Activated CD4-positive, CD25-positive, alpha-beta regulatory T cell treated with anti-CD3 and anti-CD28 coated beads, Interleukin-2, amount 50 U/mL, for 72 hours (primary cell): ENCODE results near the gene MPC1.
"Not testable (repeated sequence)": the region's sequence is repeated elsewhere in the genome, so short reads cannot be mapped to it uniquely, and the experiment has no call there.

Experiments
- DNase-seq: peaks from one replicate; pipeline ENCODE4 v3.0.0; 2021

Gene MPC1

DNA sequence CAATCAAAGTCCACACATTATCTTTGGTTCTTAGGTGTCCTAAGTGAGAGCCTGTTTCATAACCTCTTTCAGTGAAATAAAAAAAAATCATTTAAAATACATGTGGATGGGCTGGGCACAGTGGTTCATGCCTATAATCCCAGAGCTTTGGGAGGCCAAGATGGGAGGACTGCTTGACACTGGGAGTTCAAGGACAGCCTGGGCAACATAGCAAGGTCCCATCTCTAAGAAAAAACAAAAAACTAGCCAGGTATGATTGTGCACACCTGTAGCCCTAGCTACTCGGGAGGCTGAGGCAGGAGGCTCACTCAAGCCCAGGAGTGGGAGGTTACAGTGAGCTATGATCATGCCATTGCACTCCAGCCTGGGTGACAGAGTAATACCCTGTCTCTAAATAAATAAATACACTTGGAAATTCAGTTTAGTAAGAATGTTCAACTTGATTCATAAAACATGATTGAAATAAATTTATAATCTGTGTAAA lies 3.6 kb downstream of the MPC1 start:
- no peak for DNase-seq

DNA sequence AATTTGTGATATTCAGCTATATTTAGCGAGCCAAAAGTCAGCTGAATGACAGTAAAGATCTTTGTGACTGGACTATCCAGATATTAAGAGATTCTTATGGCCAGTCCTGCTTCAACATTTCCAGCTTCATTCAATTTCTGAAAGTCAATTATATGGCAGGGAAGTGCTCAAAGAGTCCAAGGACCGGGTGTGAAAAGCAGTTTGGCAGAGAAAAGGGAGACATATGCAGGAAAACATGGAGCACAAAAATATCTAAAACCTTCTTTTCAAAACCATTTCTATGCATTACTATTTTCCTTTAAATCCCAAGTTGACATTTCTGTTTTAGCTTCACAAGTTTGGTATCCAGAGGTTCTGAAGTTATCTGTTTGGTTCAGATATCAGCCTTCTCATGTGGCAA lies 5.0 kb downstream of the MPC1 start:
- DNase-seq = no peak

DNA sequence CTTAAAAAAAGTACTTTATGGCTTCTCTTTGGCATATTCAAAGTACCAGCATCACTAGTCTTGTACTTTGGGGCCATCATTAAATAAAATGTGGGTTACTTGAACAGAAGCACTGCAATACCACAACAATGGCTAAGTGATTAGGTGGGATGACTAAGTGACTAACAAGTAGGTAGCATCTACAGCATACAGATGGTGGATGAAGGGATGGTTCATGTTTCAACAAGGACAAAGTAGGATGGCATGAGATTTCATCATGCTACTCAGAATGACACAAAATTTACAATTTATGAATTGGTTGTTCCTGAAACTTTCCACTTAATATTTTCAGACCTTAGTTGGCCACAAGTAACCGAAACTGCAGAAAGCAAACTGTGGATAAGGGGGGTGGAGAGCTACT lies 7.7 kb downstream of the MPC1 start:
- no peak for DNase-seq

DNA sequence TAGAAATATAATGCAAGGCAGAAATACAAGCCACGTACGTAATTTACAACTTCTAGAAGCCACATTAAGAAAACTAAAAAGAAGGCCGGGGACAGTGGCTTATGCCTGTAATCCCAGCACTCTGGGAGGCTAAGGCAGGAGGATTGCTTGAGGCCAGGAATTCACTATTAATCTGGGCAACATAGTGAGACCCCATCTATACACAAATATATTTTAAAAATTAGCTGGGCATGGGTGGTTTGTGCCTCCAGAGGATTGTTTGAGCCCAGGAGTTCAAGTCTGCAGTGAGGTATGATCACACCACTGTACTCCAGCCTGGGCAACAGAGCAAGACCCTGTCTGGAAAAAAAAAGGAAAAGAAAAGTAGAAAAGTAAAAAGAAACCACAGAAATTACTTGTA lies 12.3 kb downstream of the MPC1 start:
- DNase-seq = no peak

DNA sequence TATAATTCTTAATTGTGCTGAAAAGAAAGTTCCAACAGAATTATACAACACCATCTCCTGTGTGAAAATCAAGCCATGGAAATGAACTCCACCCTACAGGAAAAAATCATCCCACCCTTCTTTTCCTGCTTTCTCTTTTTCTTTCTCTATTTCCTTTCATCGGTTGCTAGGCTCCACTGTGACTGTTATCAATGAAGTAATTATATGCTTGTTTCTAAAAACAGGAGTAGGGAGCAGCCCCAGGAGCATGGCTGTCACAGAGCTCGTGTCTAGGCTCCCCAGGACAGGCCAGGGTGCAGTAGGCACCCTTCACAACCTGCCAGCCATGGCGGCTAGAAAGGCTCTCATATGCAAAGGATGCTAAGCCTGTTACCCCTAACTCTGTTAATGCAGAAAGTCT lies 13.0 kb downstream of the MPC1 start:
- DNase-seq = no peak

DNA sequence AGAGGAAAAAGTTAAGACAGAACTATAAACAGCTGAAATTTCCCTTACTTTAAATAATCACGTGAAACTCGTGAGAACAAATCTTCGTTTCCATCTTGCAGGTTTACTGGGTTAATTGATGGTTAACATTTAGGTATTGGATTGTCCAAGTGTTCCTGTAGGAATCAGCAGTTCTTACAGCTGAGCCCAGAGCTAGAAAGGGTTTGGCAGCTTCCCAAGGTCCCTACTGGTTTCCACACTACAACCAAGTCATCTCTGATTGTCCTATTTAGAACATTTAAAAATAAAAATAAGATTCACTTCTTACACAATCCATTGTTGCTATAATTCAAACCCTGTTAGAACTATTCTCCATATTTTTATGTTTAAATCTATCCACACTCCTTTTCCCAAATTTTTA lies 15.8 kb downstream of the MPC1 start:
- no peak for DNase-seq

DNA sequence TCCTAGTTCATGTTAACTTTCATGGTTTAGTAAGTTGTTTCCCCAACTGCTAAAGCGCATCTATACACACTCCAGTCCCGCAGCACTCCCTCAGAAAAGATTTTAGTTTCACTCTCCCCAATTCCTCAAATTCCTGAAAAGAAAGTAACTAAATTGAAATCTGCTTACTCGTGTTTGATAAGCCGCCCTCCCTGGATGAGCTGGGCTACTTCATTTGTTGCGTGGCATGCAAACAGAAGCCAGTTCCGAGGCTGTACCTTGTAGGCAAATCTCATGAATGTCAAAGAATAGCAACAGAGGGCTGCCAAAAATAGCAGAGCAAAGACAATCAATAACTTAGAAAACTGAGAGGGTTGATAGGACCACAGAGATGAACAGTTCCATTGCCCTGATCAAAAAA lies 16.9 kb downstream of the MPC1 start:
- DNase-seq = no peak

DNA sequence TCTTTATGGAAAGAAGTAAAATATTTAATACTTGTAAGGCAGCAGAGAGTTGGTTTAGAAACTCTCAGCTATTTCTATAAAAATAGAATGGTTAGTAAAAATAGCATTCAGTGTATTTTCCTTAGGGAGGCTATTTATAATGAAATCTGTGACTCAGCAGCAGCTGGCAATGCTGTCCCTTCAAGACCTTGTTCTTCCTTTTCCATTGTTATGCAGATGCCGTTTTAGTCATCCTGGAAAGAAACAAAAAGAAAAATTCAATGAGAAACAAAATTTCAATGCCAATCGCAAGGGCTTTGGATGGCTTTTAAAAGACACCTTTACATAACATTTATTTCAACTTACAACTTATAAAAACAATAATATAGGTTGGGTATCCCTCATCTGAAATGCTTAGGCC lies 17.5 kb downstream of the MPC1 start:
- DNase-seq = no peak

DNA sequence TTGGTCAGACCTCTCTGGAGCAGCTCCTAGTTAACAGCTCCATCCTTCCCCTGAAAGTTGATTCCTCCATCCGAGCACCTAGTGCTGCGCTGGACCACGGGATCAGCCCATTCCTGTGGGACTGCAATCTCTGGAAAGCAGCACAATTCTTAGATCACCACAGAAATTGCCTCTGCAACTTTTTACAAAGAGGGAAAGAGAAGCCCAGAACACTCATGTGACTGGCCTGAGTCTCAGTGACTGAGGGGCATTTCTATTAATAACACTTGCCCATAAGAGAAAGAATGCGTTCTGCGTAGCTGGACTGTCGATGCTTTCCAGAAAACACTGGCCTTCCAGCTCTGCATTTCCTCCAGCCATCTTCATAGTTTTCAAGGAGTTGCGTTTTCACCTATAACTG lies 18.3 kb downstream of the MPC1 start:
- no peak for DNase-seq

DNA sequence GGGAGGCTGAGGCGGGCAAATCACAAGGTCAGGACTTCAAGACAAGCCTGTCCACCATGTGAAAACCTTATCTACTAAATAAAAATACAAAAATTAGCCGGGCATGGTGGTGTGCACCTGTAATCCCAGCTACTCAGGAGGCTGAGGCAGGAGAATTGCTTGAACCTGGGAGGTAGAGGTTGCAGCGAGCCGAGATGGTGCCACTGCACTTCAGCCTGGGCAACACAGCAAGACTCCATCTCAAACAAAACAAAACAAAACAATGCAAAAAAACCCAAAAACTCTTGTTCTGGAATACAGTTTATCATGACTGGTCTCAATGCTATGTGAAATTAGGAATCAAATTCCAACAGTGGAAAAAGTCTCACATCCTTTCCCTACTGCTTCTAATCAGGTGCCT lies 20.3 kb downstream of the MPC1 start:
- not testable (repeated sequence) for DNase-seq

DNA sequence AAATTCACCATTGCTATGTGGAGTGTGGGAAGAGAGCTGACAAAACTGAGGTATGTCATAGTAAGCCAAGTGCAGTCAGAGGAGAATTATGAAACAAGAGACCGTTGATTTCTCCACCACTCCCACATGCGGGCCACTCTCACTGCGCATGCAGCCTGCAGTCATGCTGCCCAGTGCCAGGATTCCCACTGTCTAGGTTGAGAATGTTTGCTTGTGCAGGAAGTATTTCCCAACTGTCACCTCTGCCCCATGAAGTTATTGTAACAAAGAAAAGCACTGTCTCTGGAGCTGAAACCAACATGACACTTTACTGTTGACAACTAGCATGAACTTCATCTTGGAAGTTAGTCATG lies 21.7 kb downstream of the MPC1 start:
- DNase-seq = no peak

DNA sequence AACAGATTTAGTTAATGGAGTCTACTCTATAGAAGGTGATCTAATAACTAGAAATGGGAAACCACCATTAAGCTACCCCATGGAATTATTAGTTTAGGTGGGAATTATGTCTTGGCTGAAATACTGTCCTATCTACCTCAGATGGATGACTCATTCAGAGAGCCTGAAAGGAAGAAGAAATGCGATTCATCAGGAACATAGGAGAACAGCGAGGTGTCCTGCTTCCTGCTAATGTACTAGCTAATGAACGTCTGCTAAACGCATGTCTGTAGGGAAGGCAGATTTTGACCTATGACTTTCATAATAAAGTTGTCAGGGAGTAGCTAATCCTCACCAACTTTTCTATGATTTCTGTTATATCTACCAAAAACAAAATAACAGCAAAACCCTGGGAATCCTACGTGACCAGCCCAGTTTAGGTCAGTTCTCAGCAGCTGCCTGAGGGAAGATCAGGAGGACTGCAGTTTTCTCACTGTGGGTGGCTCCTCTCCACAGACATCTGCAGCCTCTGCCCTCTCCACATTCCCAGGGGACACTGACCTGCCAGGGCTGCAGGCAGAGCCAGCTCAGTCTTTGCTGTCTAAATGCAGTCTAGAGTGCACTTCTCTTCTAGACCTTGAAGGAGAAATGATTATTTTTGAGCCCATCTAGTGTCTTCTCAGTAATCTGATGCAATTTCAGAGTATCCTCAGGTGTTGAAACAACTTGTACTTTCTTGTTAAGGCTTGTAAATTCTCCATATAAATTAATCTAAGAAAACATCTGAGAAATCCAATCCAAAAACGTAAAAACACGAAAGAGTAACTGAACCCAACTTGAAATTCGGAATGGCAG lies 22.3 kb downstream of the MPC1 start:
- DNase-seq = no peak

DNA sequence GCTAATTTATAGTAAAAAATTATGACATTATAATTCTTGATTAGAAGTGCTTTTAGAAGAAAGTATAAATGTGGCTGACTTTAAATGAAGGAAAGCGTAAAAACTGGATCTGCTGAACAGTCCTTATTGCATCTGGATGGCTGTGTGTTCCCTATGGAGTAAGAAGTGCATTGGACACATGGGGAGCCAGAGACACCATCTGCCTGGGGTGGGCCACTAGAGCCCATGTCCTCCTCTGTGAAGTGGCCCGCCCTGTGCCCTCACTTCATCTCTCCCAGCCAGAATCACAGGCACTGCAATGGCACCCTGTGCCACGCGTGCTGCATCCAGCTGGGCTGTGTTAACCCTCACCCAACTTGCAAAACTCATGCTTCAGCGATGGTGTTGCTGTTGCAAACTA lies 27.2 kb downstream of the MPC1 start:
- no peak for DNase-seq

DNA sequence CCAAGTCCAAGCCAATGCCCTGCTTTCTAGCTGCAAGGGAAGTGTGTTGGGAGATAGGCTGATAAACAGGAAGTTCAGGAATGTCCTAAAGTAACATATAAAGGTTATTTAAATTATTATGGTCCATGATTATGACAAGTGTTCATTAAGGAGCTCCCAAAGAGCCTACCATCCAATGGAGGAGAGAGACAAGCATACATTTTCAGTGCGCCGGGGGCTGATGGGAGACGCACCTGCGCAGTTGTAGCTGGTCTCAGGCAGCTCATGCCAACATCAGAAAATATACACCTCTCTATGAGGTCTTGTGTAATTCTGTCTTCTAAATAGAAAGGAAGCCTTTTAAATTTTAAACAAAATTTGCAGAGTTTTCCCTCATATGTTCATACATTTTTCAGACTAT lies 27.8 kb downstream of the MPC1 start:
- DNase-seq = no peak

DNA sequence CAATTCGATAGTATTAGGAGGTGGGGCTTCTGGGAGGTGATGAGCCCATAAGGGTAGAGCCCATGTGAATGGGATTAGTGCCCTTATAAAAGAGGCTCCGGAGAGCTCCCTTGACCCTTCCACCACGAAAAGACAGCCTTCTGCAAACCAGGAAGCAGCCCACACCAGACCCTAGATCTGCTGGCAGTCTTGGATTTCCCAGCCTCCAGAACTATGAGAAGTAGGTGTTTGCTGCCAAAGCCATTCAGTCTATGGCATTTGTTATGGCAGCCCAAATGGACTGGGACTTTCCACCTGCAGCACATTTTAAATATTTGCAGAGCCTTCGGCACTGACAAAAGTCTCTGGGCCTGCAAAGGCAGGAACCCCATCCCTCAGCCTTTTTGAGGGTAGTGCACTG lies 28.6 kb downstream of the MPC1 start:
- no peak for DNase-seq

DNA sequence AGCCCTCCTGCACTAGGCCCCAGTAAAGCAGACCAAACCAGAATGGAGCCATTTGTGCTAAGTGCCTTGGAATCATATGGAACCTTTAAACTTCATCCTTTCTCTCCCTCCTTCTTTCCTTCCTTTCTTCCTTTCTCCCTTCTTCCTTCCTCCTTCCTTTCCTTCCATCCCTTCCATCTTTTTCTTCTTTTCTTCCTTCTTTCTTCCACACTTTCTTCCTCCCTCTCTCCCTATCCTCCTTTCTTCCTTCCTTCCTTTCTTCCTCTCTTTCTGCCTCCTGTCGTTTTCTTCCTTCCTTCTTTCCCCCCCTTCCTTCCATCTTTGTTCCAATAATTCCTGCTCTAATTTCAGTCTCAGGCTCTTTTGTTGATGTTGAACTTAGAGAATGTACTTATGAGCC lies 29.2 kb downstream of the MPC1 start:
- no peak for DNase-seq

DNA sequence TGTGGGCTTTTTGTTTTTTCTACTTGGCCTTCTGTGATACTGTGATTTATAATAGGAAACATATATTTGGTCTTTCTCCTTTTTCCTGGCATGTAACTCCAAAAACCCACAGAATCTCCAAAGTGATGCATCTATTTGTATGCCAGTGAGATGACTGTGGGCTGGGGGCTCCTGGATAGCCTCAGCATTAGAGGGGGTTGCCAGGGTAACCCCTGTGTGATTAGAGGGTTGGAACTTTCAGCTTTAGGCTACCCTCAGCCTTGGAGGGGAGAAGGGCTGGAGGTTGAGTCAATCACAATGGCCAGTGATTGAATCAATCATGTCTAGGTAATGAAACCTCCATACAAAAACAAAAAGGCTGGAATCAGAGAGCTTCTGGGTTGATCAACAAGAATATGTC lies 29.8 kb downstream of the MPC1 start:
- no peak for DNase-seq

DNA sequence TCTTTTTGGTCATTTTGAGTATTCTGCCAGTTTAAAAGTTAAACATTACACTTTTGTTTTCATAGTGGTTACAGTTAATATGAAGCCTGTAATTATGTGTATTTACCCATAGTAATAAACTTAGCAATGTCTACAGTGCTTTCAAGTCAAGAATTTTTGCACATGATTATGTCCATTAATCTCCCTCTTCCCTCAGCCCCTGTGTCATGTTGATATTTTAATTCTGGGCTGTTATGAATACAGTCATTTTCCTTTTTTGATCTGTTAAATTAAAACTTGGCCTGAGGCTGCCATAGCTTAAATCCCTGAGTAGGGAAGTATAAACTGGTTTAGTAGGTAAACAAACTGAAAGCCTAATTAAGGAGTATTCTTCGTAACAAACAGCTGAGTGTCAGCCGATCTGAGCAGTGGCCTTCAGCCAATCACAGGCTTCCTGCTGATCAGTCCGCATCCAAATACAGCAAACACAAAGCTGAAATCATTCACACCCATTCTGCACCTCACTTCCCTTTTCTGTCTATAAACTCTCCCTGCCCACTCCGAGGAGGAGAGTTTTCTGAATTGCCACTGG lies 30.9 kb downstream of the MPC1 start:
- DNase-seq = no peak

DNA sequence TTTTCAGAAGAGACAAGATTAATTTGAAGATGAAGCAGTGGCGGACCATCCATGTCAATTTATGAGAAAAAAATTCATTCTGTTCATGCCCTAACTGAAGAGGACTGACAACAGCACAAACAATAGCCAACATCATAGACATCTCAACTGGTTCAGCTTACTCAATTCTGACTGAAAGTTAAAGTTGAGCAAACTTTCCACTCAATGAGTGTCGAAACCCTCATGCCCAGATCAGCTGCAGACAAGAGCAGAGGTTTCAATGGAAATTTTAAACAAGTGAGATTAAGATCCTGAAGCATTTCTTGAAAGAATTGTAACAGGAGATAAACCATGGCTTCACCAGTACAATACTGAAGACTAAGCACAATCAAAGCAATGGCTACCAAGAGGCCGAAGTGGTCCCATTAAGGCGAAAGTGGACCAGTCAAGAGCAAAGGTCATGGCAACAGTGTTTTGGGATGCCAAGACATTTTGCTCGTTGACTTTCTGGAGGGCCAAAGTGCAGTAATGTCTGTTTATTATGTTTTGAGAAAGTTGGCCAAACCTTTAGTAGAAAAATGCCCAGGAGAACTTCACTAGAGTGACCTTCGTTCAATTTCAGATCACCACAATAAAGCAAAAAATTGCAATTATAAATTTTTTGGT lies 34.3 kb downstream of the MPC1 start:
- DNase-seq = no peak

DNA sequence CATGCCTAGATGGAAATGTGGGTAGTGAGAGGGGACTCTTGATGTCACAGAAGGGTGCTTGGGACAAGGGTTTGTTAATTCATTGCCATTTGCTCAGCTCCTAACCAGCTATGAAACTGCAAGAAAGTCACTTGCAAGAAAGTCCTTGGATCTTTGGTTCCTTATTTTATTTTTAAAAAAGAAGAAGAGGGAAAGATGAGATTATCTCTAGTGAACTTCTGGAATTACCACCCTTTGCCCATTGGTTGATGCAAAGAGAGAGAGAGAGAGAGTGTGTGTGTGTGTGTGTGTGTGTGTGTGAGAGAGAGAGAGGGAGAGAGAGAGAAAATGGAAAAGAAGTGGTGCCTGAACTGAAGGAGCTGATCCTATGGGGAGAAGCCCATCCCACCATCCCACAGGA lies 35.8 kb downstream of the MPC1 start:
- DNase-seq = no peak

DNA sequence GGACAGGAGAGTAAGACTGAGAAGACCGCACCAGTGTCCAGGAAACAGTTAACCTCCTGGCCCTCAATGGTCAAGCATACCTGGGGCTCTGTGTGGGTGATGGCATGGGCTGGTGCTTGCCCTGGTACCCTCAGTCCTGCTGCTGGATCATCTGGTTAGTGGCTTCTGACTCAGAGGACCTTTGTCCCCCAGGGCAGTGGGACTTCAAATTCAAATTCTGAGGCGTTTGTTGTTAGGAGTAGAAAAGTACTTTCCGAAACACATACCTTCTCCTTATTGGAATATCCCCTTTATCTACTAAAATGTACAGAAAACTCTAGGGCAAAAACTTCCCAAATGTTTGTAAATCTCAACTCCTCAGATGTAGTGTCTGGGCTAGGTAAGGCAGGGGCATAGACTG lies 36.3 kb downstream of the MPC1 start:
- no peak for DNase-seq

DNA sequence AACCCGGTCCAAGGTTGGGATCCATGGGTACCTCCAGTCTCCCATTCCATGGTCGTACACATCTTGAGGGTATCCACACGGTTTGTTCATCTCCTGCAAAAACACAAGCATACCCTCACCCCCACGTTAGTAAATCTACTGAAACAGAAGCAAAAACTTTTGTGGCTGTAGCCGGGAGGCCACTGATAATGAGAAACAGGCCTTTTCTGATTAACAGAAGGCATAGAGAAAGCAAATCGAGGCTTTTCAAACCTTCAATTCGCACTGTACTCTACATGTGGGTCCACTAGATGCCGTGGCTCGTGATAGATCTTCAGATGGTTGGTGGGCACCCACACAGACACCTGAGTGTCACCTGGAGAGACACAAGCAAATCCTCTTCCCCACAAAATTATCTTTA lies 37.1 kb downstream of the MPC1 start:
- not testable (repeated sequence) for DNase-seq

DNA sequence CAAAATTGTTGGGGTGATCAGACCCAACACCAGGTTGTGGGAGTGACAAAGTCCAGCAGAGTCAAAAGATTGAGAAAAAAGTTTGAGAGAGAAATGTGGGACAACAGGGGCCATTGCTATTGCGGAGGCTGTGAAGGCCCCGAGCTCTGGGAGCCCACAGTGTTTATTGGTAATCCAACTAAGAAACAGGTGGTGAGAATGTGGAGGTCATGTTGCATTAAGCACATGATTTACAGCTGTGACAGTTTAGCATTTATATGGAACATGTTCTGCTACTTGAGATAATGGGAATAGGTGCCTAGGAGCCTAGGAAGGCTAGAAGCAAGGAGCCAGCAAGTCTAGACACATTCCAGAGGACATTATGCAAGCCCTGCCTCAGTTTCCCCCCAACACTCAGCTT lies 37.8 kb downstream of the MPC1 start:
- DNase-seq = not testable (repeated sequence)

DNA sequence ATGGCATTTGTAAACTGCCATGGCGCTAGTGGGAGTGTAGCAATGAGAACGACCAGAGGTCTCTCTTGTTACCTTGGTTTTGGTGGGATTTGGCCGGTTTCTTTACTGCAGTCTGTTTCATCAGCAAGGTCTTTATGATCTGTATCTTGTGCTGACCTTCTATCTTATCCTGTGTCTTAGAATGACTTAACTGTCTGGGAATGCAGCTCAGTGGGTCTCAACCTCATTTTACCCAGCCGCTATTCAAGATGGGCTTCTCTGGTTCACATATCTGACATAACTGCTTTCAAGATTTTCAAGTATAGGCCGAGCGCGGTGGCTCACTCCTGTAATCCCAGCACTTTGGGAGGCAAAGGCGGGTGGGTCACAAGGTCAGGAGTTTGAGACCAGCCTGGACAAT lies 38.5 kb downstream of the MPC1 start:
- no peak for DNase-seq

DNA sequence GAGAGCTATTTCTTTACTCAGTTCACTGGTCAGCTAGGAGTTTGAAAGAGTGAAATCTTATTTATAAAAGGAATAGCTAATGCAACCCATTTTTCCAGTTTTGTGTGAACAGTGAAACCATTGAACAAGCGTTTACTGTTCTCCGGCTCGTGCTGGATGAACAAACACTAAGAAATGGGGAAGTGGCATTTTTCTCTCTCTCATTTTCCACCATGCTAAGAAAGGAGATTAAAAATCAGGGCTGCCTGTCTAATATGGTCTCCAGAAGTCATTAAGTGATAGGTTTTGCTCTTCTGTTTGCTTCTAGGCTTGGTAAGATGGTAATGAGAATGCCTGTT lies 39.6 kb downstream of the MPC1 start:
- DNase-seq = no peak
